Measurements from ENCODE around the gene RAB24.

The RAB24 gene

DNA sequence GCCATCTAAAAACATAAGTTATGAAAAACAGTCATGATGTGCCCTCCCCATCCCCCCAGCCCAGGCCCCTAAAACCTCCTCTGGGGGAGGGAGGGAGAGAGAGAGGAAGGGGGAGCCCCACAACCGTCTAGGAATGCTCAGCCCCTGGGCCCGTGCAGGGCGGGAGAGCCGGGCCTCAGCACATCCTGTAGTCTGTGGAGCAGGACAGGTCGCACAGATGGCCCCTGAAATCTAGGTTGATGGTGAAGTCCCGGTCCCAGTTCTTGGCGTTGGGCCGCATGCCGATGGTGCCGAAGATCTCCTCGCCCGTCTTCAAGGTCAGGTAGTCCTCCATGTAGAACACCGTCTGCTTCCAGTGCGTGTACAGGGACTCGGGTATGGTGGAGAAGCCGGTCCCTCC is 38.1 kb downstream of the RAB24 start:
- no peak overlapping the region for H2AFZ ChIP-seq (ENCODE audit: low read depth, low read length, severe bottlenecking)
- H3K36me3 ChIP-seq (ENCODE audit: low read length): peaks cover 49% of the 10 kb centered on the region
- TF ChIP-seq EZH2phosphoT487 (conservative IDR thresholded peaks at IDR 0.05; ENCODE audit: low read length) (no peak), CTCF (IDR thresholded peaks at IDR 0.05; ENCODE audit: insufficient read depth, low read length, poor library complexity, severe bottlenecking) (no peak)

GRCh38 chr5:177264178-177264577 is 39.3 kb downstream of the RAB24 start:
- TF ChIP-seq CTCF (IDR thresholded peaks at IDR 0.05; ENCODE audit: insufficient read depth, low read length, poor library complexity, severe bottlenecking): no peak
- no peak for TF ChIP-seq EZH2phosphoT487 (conservative IDR thresholded peaks at IDR 0.05; ENCODE audit: low read length)
- H3K79me2 ChIP-seq (ENCODE audit: insufficient read depth, low read length): no peaks in the 10 kb centered on the region
- H3K9me2 ChIP-seq (replicated peaks; ENCODE audit: insufficient read depth, low read length): no peaks in the 10 kb centered on the region
- H4K20me1 ChIP-seq (ENCODE audit: low read depth, low read length): no peaks in the 10 kb centered on the region
- no peaks in the 10 kb centered on the region for H3K9me3 ChIP-seq (ENCODE audit: insufficient read depth, low read length)
- H3K27me3 ChIP-seq (ENCODE audit: low read length): no peaks in the 10 kb centered on the region
- H3K9ac ChIP-seq (ENCODE audit: low read length): no peak overlapping the region
- H3F3A ChIP-seq (ENCODE audit: insufficient read depth): 0 out of 2 replicates have a peak, but pooled peaks cover 4% of the 10 kb centered on the region
- H2AFZ ChIP-seq (ENCODE audit: low read depth, low read length, severe bottlenecking): no peak overlapping the region
- no peak overlapping the region for H3K4me3 ChIP-seq (ENCODE audit: insufficient read depth, low read length, poor library complexity, severe bottlenecking)
- no peak overlapping the region for H3K4me2 ChIP-seq (ENCODE audit: low read depth, low read length, poor library complexity, severe bottlenecking)
- peaks cover 42% of the 10 kb centered on the region for H3K36me3 ChIP-seq (ENCODE audit: low read length)
- H3K27ac ChIP-seq (ENCODE audit: low read depth, low read length): no peak overlapping the region

More for the DNA sequence above, 38.1 kb downstream of the RAB24 start:
- Histone ChIP-seq H3K27me3 (ENCODE audit: low read length) (no peaks in the 10 kb centered on the region), H3K9me3 (ENCODE audit: insufficient read depth, low read length) (no peaks in the 10 kb centered on the region), H3K9me2 (replicated peaks; ENCODE audit: insufficient read depth, low read length) (no peaks in the 10 kb centered on the region), H3F3A (ENCODE audit: insufficient read depth) (0 out of 2 replicates have a peak, but pooled peaks cover 4% of the 10 kb centered on the region), H3K27ac (ENCODE audit: low read depth, low read length) (no peak overlapping the region), H3K79me2 (ENCODE audit: insufficient read depth, low read length) (no peaks in the 10 kb centered on the region), H3K4me3 (ENCODE audit: insufficient read depth, low read length, poor library complexity, severe bottlenecking) (no peak overlapping the region), H4K20me1 (ENCODE audit: low read depth, low read length) (no peaks in the 10 kb centered on the region), H3K9ac (ENCODE audit: low read length) (no peak overlapping the region), H3K4me2 (ENCODE audit: low read depth, low read length, poor library complexity, severe bottlenecking) (no peak overlapping the region)

DNA sequence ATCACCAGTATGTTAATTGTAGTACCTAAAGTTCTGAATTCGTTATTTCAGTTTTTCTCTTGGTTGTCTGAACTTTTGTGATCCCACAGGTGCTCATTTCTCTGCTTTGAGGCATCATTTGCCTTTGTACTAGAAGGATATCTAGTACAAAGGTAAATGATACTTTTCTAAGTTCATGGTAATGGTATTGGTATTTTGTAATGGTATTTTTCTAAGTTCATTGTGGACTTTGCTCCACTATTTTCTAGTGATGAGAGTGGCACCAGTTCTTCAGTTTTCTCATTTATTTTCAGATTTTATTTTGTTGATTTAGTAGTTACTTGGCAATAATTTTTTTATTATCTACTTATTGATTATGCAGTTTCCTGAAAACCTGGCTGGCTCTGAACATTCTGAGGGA is 42.0 kb downstream of the RAB24 start:
- no peaks in the 10 kb centered on the region for H3K9me2 ChIP-seq (replicated peaks; ENCODE audit: insufficient read depth, low read length)
- no peak overlapping the region for H3K4me3 ChIP-seq (ENCODE audit: insufficient read depth, low read length, poor library complexity, severe bottlenecking)
- no peak overlapping the region for H3K27ac ChIP-seq (ENCODE audit: low read depth, low read length)
- no peak overlapping the region for H3K4me2 ChIP-seq (ENCODE audit: low read depth, low read length, poor library complexity, severe bottlenecking)
- H3K79me2 ChIP-seq (ENCODE audit: insufficient read depth, low read length): no peaks in the 10 kb centered on the region
- H3K9me3 ChIP-seq (ENCODE audit: insufficient read depth, low read length): no peaks in the 10 kb centered on the region
- H3K9ac ChIP-seq (ENCODE audit: low read length): no peak overlapping the region
- no peak for TF ChIP-seq CTCF (IDR thresholded peaks at IDR 0.05; ENCODE audit: insufficient read depth, low read length, poor library complexity, severe bottlenecking)
- TF ChIP-seq EZH2phosphoT487 (conservative IDR thresholded peaks at IDR 0.05; ENCODE audit: low read length): no peak
- no peak overlapping the region for H2AFZ ChIP-seq (ENCODE audit: low read depth, low read length, severe bottlenecking)
- H3K27me3 ChIP-seq (ENCODE audit: low read length): no peaks in the 10 kb centered on the region
- no peaks in the 10 kb centered on the region for H3F3A ChIP-seq (ENCODE audit: insufficient read depth)
- peaks cover 30% of the 10 kb centered on the region for H3K36me3 ChIP-seq (ENCODE audit: low read length)
- no peaks in the 10 kb centered on the region for H4K20me1 ChIP-seq (ENCODE audit: low read depth, low read length)

All from SU-DHL-6 (cell line).